Common myeloid progenitor, CD34-positive (primary cell): Measurements from ENCODE around the gene DMWD.

Source experiments
- CTCF ChIA-PET: fragments of 350-600 bp; sonication (Branson Sonifier 250); formaldehyde crosslinking; loops from one replicate; lab custom pipeline; 2021; ENCODE audit warnings: antibody characterized with exemption; lab: Charles Lee
- POLR2A ChIA-PET: fragments of 350-600 bp; sonication (Branson Sonifier 250); formaldehyde crosslinking; loops from one replicate; lab custom pipeline; 2021; ENCODE audit warnings: antibody characterized with exemption; lab: Charles Lee
- DNase-seq, 3 donors: peaks; one replicate each; pipeline versions ENCODE4 v3.0.0 to v3.0.0-alpha.2; 2013
- H3K27ac ChIP-seq, 2 experiments: 1 replicate in 1 of 2; 2 replicates in 1 of 2; pipeline ENCODE4 v1.7.0; 2013; ENCODE audit warnings: inconsistent platforms in 2 of 2, low read length in 2 of 2, mild to moderate bottlenecking in 2 of 2, low read depth in 1 of 2, moderate library complexity in 1 of 2; ENCODE audit not compliant: severe bottlenecking in 2 of 2, insufficient read depth in 1 of 2, poor library complexity in 1 of 2
- H3K27me3 ChIP-seq, 5 experiments: replicated peaks in 2 of 5; 1 replicate in 3 of 5; 2 replicates in 2 of 5; pipeline versions ENCODE4 v1.6.1 to v1.7.0; 2013; ENCODE audit warnings: low read length in 4 of 5, mild to moderate bottlenecking in 2 of 5, moderate library complexity in 2 of 5, inconsistent platforms in 1 of 5; ENCODE audit not compliant: insufficient read depth in 5 of 5, control insufficient read depth in 4 of 5
- H3K36me3 ChIP-seq, 4 experiments: 1 replicate in 2 of 4; 2 replicates in 2 of 4; pipeline versions ENCODE4 v1.6.1 to v1.7.0; 2013; ENCODE audit warnings: low read length in 3 of 4, control low read depth in 1 of 4, mild to moderate bottlenecking in 1 of 4; ENCODE audit not compliant: control insufficient read depth in 4 of 4, insufficient read depth in 4 of 4
- H3K4me1 ChIP-seq, 4 experiments: 1 replicate in 3 of 4; 2 replicates in 1 of 4; pipeline versions ENCODE4 v1.6.1 to v1.7.1; 2013; ENCODE audit warnings: low read length in 3 of 4, mild to moderate bottlenecking in 3 of 4, control low read depth in 1 of 4, inconsistent platforms in 1 of 4, moderate library complexity in 1 of 4; ENCODE audit not compliant: control insufficient read depth in 4 of 4, insufficient read depth in 4 of 4; ENCODE audit errors: control extremely low read depth in 1 of 4
- H3K4me3 ChIP-seq, 7 experiments: 1 replicate in 4 of 7; 2 replicates in 3 of 7; pipeline versions ENCODE4 v1.5.1 to v1.7.0; 2013; ENCODE audit warnings: mild to moderate bottlenecking in 7 of 7, low read length in 6 of 7, moderate library complexity in 6 of 7, inconsistent platforms in 2 of 7, low read depth in 2 of 7, control low read depth in 1 of 7; ENCODE audit not compliant: insufficient read depth in 4 of 7, control insufficient read depth in 1 of 7; ENCODE audit errors: extremely low read depth in 1 of 7
- H3K9me3 ChIP-seq, 5 experiments: 1 replicate in 4 of 5; 2 replicates in 1 of 5; pipeline versions ENCODE4 v1.6.1 to v1.7.1; 2013; ENCODE audit warnings: low read length in 4 of 5, mild to moderate bottlenecking in 2 of 5, inconsistent platforms in 1 of 5, low read depth in 1 of 5, moderate library complexity in 1 of 5; ENCODE audit not compliant: control insufficient read depth in 4 of 5, insufficient read depth in 2 of 5; ENCODE audit errors: control extremely low read depth in 1 of 5
- WGBS: methylation state at CpG from one replicate; pipeline ENCODE4 v1.1.5; 2013; ENCODE audit not compliant: insufficient coverage; 5-methylcytosine and 5-hydroxymethylcytosine counted together

Gene DMWD

DNA sequence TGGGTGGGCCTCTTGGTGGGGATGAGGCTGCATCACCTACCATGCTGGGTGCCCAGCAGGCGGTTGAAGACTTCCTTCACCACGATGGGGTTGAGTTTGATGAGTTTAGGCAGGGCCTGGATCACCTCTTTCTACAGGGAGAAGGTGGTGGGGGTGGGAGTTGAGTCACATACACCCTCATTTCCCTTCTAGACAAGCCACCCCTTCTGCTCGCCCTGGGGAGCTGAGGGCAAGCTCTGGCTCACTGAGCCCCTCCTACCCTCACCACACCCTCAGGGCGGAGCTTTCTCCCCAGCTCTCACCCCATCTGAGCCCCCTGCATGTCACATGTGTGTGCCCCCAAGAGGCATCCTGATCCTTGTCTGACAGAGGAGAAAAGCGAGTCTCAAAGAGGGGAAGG lies 30.1 kb upstream of the DMWD start:
- WGBS, result 83% methylated on average over 1 of the region's 5 CpGs
- Histone ChIP-seq H3K36me3 (peaks cover 15 to 86% (median 54%) of the 10 kb centered on the region in 4 experiments), H3K4me1 (no peaks in the 10 kb centered on the region), H3K27ac (no peak overlapping the region), H3K4me3 (no peak overlapping the region), H3K27me3 (no peaks in the 10 kb centered on the region), H3K9me3 (no peaks in the 10 kb centered on the region)
- POLR2A ChIA-PET, result no interaction called here
- no peak for DNase-seq
- CTCF ChIA-PET, result no interaction called here

GRCh38 chr19:45821570-45821969 lies 28.9 kb upstream of the DMWD start:
- Histone ChIP-seq H3K4me1 (peaks cover 0 to 8% (median 5%) of the 10 kb centered on the region in 4 experiments), H3K27me3 (no peaks in the 10 kb centered on the region), H3K9me3 (no peaks in the 10 kb centered on the region), H3K4me3 (no peak overlapping the region), H3K36me3 (peaks cover 15 to 75% (median 47%) of the 10 kb centered on the region in 4 experiments), H3K27ac (no peak overlapping the region)
- WGBS, result 91% methylated on average over 10 of the region's 10 CpGs
- DNase-seq, result no peak
- POLR2A ChIA-PET, result no interaction called here
- CTCF ChIA-PET, result no interaction called here

- WGBS, result 94% methylated on average over 5 of the region's 8 CpGs
- H3K4me3 ChIP-seq, result no peak overlapping the region
- CTCF ChIA-PET, result no interaction called here
These were observed 28.5 kb upstream of the DMWD start for GRCh38 chr19:45821103-45821521.

GRCh38 chr19:45820413-45821102 lies 27.9 kb upstream of the DMWD start:
- 94% methylated on average over 17 of the region's 20 CpGs for WGBS
- Histone ChIP-seq H3K4me1 (peaks cover 0 to 18% (median 15%) of the 10 kb centered on the region in 4 experiments), H3K4me3 (no peak overlapping the region), H3K9me3 (no peaks in the 10 kb centered on the region), H3K27me3 (no peaks in the 10 kb centered on the region), H3K27ac (no peak overlapping the region), H3K36me3 (peaks cover 15 to 65% (median 37%) of the 10 kb centered on the region in 4 experiments)
- no peak for DNase-seq
- CTCF ChIA-PET, result interaction anchor here (1.5 kb wide), 1 partner anchor 59 kb away, joined by 4 read pairs; no protein-coding TSS in a partner anchor
- POLR2A ChIA-PET, result interaction anchor here (0.6 kb wide), 1 partner anchor 49 kb away, joined by 3 read pairs; no protein-coding TSS in a partner anchor

More at GRCh38 chr19:45821103-45821521, 28.5 kb upstream of the DMWD start:
- POLR2A ChIA-PET, result no interaction called here
- no peak for DNase-seq
- Histone ChIP-seq H3K4me1 (peaks cover 0 to 12% (median 9%) of the 10 kb centered on the region in 4 experiments), H3K27me3 (no peaks in the 10 kb centered on the region), H3K27ac (no peak overlapping the region), H3K9me3 (no peaks in the 10 kb centered on the region), H3K36me3 (peaks cover 15 to 71% (median 43%) of the 10 kb centered on the region in 4 experiments)

- CTCF ChIA-PET, result interaction anchor here (1.5 kb wide), 1 partner anchor 60 kb away, joined by 4 read pairs; no protein-coding TSS in a partner anchor
- Histone ChIP-seq H3K9me3 (no peaks in the 10 kb centered on the region), H3K36me3 (peaks cover 13 to 57% (median 34%) of the 10 kb centered on the region in 4 experiments), H3K4me3 (no peak overlapping the region), H3K27me3 (no peaks in the 10 kb centered on the region), H3K27ac (no peak overlapping the region), H3K4me1 (peaks cover 0 to 24% (median 21%) of the 10 kb centered on the region in 4 experiments)
- WGBS, result 98% methylated on average over 4 of the region's 6 CpGs
- no peak for DNase-seq
- POLR2A ChIA-PET, result no interaction called here
These were observed 27.1 kb upstream of the DMWD start for GRCh38 chr19:45819769-45820168.

GRCh38 chr19:45817725-45818301 lies 25.2 kb upstream of the DMWD start:
- 96% methylated on average over 13 of the region's 19 CpGs for WGBS
- DNase-seq, result no peak
- Histone ChIP-seq H3K27me3 (no peaks in the 10 kb centered on the region), H3K27ac (no peak overlapping the region), H3K36me3 (peaks cover 6 to 38% (median 25%) of the 10 kb centered on the region in 4 experiments), H3K9me3 (no peaks in the 10 kb centered on the region), H3K4me1 (peaks cover 0 to 26% (median 25%) of the 10 kb centered on the region in 4 experiments), H3K4me3 (no peak overlapping the region)
- CTCF ChIA-PET, result interaction anchor here (1.1 to 3.0 kb wide), 16 partner anchors 8 to 68 kb away, joined by 3 to 17 read pairs (median 5); partner anchors contain the start of genes DMWD and IRF2BP1
- POLR2A ChIA-PET, result interaction anchor here (1.2 kb wide), 1 partner anchor 19 kb away, joined by 3 read pairs; no protein-coding TSS in a partner anchor
